Spleen (tissue), 7 donors: ENCODE measurements around the gene ATF5.
"Not testable (repeated sequence)": the region's sequence is repeated elsewhere in the genome, so short reads cannot be mapped to it uniquely, and the experiment has no call there.

ENCODE experiments used
- POLR2A ChIP-seq, 3 donors: fragments of 450-650 bp; IDR thresholded peaks; one replicate each; pipeline ENCODE4 v1.5.1; 2017; ENCODE audit warnings: antibody characterized with exemption in 3 of 3, mild to moderate bottlenecking in 1 of 3
- TF ChIP-seq, protein P1 (sequence below), 11 experiments: fragments of 200-600 bp in 7 of 11; fragments of 450-650 bp in 4 of 11; sonication (generic) in 4 of 11; IDR thresholded peaks in 8 of 11; conservative IDR thresholded peaks in 3 of 11; 1 replicate in 7 of 11; 2 replicates in 4 of 11; pipeline versions ENCODE4 v1.4.0 to v1.8.0; 2016 to 2021; ENCODE audit warnings: antibody characterized with exemption in 11 of 11, inconsistent platforms in 4 of 11, mild to moderate bottlenecking in 1 of 11
- donor health status: DM: no; HTN: no; CAD: no; lungs with moderate emphysema.
- donor health status: DM: no; HTN: no; CAD: no.
- donor health status: DM: no; HTN: no; CAD: no.

DNA sequence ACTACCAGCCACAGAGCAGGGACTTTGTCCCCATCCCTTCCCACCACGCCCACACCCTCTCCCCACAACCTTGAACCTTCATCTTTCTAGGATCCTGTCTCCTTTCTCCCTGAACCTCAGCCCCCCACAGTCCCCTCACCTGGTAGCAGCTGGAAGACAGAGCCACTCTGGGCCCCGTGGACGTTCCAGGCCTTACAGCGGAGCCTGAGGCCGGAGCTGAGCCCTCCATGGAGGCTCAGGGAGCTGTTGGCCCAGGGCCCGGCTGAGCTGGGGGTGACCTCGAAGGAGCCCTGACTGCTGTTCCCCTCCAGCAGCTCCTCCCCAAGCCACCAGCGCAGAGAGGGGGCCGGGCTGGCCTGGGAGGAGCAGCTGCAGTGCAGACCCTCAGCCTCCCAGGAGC lies 29.1 kb downstream of the ATF5 start:
- TF ChIP-seq POLR2A (IDR thresholded peaks at IDR 0.05), result not testable (repeated sequence)
- TF ChIP-seq, protein P1, sequence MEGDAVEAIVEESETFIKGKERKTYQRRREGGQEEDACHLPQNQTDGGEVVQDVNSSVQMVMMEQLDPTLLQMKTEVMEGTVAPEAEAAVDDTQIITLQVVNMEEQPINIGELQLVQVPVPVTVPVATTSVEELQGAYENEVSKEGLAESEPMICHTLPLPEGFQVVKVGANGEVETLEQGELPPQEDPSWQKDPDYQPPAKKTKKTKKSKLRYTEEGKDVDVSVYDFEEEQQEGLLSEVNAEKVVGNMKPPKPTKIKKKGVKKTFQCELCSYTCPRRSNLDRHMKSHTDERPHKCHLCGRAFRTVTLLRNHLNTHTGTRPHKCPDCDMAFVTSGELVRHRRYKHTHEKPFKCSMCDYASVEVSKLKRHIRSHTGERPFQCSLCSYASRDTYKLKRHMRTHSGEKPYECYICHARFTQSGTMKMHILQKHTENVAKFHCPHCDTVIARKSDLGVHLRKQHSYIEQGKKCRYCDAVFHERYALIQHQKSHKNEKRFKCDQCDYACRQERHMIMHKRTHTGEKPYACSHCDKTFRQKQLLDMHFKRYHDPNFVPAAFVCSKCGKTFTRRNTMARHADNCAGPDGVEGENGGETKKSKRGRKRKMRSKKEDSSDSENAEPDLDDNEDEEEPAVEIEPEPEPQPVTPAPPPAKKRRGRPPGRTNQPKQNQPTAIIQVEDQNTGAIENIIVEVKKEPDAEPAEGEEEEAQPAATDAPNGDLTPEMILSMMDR (IDR thresholded peaks at IDR 0.05 in 8 of 11, conservative IDR thresholded peaks at IDR 0.05 in 3 of 11), result not testable (repeated sequence)
